Activated CD8-positive, alpha-beta memory T cell treated with anti-CD3 and anti-CD28 coated beads, Interleukin-2, amount 50 U/mL, for 4 hours (primary cell): ENCODE data around the gene CNTNAP5.
"Not testable (repeated sequence)": the region's sequence is repeated elsewhere in the genome, so short reads cannot be mapped to it uniquely, and the experiment has no call there.

ENCODE experiments used
- DNase-seq: peaks from one replicate; pipeline ENCODE4 v3.0.0-alpha.2; 2020

CNTNAP5 gene

DNA sequence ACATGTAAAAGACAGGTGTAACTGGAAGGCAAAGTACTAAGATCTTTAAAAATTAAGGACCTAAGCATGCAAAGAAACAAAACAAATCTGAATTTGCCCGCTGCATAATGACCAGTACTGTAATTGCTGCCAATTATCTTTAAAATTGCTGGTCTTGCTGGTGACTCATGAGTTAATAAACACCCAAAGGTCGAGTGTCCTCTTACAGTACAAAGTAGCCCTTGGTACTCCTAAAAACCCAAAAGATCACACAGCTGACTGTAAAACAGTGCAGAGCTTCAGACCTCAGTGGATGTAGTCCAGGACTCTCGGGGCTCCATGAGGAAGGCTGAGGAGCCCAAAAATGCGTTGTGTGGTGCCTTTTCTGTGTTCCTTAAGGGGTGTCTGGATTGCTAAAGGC, 308.7 kb downstream of the CNTNAP5 start:
- no peak for DNase-seq

GRCh38 chr2:124335058-124335457, 310.0 kb downstream of the CNTNAP5 start:
- DNase-seq = no peak

- no peak for DNase-seq
Measured at GRCh38 chr2:124339709-124340108, 314.6 kb downstream of the CNTNAP5 start.

DNA sequence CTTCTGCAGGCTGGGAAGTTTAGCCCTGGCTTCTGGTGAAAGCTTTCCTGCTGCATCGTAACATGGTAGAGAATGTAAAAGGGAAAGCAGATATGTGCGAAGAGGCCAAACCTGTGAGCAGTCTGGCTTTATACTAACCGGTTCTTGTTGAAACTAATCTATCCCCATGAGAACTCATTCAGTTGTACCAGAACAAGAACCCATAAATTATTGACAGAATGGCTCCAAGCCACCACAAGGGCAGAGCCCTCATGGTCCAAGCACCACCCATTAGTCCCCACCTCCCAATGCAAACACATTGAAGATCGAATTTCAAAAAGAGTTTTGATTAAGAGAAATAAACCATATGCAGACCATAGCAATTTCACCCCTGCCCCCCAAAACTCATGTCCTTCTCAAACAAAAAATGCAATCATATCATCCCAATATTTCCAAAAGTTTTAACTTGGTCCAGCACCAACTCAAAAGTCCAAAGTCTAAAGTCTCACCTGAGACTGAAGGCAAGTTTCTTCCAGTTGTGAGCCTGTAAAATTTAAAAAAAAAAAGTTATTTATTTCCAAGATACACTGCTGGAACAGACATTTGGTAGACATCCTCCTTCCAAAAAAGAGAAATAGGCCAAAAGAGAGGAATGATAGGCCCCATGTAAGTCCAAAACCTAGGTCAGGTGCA, 318.9 kb downstream of the CNTNAP5 start:
- no peak for DNase-seq

DNA sequence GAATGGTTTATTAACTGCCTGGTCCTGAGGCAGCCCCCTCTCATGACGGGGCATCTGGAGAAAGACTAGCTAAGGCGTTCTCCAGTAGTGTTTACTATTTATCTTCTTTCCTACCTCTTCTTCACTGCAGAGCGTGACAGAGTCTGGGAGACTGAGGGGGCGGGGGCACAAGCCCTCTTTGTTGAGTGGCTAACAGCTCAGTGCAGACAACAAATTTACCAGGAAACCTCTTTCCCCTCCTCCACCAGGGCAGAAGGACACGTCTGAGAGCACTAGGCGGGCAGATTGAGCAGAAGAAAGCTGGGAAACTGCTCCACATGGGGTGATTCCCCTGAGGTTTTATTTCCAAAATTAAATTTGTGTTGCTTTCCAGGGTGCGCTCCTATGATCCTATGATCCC, 322.1 kb downstream of the CNTNAP5 start:
- no peak for DNase-seq

- DNase-seq = no peak
Measured at GRCh38 chr2:124353656-124354055, 328.6 kb downstream of the CNTNAP5 start.

- no peak for DNase-seq
Measured at GRCh38 chr2:124354466-124354865, 329.4 kb downstream of the CNTNAP5 start.

- not testable (repeated sequence) for DNase-seq
Measured at GRCh38 chr2:124361966-124362365, 336.9 kb downstream of the CNTNAP5 start.

DNA sequence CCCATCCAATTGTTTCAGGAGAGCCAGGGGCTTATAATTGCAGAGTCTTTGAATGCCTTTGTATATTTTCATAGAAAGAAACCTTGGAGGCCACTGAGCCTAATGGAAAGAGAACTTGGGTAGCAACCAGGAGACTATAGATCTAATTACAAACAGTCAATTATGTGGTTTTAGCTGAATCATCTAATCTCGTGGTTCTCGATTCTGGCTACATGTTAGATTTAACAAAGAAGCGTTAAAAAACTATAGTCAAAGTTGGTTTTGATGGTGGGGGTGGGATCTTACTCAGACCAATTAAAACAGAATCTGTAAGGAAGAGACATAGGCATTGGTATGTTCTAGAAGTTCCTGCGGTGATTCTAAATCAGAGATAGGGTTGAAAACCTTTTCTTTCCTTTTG, 344.1 kb downstream of the CNTNAP5 start:
- no peak for DNase-seq

- no peak for DNase-seq
Measured at GRCh38 chr2:124380221-124380749, 355.2 kb downstream of the CNTNAP5 start.

DNA sequence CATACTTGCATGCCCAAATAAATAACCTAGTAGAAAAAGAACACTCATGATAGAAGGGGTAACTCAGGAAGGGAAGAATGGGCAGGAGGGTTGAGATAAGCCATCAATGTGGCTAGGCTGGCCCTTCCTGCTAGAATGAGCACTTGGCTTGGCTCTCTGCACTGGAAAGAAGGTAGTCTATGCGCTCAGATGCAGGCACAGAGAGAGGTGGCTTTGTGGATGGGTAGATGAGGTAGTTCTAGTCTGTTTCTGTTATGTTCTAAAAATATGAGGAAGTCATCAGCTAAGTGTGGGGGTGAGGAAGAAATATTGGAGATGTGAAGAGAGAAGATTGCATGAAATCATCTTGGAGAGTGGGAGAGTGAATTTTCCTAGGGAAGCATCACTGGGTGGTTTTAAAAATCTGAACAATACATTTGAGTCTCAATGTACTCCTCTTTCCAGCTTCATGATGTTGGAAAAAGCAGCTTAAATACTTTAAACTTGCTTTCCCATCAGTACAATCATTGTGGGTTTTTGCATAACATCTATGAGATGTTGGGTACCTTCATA, 357.1 kb downstream of the CNTNAP5 start:
- no peak for DNase-seq

DNA sequence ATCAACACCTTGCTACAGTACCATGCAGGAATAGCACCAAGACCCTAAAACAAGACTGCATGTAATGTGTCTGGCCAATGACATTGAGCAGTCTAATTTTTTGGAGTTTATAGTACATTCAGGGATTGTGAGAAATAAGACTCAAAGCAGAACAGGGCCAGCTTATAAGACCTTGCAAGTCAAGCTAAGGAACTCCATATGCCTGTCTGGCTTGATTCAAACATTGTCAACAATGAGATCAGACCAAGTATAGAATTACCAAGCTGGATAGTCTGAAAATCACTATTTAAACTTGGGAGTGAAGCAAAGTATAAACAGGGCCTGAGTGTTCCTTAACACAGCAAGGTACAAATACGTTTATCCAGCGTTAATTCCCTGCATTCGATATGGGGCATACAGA, 370.9 kb downstream of the CNTNAP5 start:
- no peak for DNase-seq

GRCh38 chr2:124402274-124402673, 377.2 kb downstream of the CNTNAP5 start:
- DNase-seq = no peak

DNA sequence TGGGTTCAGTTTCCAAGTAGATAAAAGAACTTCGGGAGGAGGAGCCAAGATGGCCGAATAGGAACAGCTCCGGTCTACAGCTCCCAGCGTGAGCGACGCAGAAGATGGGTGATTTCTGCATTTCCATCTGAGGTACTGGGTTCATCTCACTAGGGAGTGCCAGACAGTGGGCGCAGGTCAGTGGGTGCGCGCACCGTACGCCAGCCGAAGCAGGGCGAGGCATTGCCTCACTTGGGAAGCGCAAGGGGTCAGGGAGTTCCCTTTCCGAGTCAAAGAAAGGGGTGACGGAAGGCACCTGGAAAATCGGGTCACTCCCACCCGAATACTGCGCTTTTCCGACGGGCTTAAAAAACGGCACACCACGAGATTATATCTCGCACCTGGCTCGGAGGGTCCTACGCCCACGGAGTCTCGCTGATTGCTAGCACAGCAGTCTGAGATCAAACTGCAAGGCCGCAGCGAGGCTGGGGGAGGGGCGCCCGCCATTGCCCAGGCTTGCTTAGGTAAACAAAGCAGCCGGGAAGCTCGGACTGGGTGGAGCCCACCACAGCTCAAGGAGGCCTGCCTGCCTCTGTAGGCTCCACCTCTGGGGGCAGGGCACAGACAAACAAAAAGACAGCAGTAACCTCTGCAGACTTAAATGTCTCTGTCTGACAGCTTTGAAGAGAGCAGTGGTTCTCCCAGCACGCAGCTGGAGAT, 382.9 kb downstream of the CNTNAP5 start:
- DNase-seq = not testable (repeated sequence)

DNA sequence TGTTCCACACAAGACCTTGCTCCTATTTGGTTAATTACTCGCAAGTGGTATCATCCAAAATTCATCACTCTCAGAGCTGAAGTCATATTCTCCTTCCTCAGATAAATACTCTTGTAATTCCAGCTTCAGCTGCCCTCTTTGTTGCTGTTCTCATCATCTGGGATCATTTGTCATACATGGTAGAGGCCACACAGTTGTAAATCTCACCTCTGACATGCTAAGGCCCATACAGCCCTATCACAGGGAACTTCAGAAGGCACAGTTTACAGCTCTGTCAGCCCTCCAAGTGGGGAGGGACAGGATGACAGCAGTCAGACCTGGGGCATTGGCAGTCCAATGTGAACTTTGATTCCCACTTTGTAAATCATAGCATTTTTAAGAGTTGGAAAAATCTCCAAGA, 399.0 kb downstream of the CNTNAP5 start:
- DNase-seq = no peak

DNA sequence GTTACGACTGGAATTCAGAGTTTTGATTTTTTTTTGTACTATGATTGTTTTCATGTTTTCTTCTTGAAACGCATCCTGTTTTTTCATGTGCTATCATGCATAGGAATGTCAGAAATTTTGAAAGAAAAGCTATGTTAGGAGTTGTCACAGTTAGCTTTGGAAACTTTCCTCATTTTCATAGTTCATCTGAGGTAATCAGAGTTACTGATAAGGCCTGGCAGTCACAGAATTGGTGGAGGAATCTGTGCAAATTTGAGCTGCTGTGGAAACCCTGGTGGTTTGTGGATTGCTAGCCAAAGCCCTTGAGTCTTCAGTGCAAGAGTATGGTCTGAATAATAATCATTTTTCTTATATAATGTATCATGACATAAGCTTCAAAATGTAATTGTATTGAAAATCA, 401.0 kb downstream of the CNTNAP5 start:
- DNase-seq = no peak

GRCh38 chr2:124426625-124427024, 401.5 kb downstream of the CNTNAP5 start:
- no peak for DNase-seq

DNA sequence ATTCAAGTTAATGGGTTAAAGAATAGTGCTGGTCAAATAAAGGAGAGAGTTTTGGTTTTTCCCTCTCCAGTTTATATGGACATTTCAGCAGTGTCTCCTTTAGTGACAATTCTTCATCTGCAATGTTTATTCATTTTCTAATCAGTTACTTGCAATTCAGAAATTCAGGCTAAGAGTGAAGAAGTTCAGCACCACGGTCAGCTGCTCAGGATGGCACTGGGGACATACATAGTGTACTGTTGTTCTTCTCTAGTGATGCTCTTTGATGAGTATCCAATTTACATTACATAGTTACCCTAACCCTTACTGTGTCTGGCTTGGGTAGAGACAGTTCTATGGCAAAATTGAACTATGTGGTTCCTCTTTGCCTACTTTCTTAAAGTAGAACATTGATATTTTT, 412.7 kb downstream of the CNTNAP5 start:
- DNase-seq = no peak

DNA sequence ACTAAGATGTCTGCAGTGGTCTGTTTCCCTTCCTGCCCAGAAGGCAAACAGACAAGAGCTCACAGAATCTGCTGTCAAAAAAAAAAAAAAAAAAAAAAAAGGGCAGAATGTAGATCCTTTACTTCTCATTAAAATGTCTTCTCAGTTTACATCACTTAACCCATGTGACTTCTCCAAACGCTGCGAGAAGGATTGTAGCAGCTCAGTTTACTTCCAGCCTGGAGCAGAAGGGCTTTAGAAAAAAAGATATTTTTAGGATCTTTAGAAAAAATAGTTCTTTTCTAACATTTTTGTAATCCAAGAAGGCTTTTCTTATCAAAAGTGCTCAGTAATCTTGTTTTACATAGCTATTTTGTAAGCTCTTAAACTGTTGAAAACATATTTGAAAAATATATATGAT, 425.4 kb downstream of the CNTNAP5 start:
- DNase-seq = no peak

DNA sequence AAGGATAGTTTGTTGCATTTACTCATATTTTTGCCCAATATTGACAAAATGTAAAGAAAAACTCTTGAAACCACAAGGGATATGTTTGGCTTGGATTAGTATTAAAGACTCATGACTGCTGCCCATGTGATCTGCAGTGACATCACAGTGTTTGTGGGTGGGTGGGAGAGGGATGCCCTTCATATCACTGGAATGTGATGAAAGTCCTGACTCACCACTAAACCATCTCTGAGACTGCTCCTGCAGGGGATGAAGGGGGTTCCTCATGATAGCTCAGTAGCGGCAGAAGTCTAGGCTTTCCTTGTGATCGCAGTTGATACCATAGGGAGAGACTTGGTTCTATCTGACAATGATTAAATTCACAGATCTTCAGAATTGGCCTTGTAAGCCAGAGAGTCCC, 451.2 kb downstream of the CNTNAP5 start:
- DNase-seq = no peak

DNA sequence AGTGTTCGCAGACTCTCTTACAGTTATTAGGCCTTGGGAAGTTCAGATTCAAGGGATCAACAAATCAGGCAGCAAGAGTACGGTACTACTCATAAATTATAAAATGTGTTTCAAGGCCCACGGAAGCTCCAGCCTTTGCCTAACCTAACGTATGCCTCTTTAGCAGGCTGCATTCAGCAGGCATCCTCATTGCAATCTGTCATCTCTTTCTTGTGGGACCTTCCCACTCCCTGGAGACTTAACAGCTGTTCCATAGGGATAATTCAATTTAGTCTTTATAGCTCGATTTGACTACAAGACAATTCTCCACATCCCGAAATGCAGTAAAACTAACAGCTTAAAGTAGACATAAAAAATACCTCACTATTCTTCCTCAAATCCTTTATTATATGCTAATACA, 453.7 kb downstream of the CNTNAP5 start:
- DNase-seq = no peak

DNA sequence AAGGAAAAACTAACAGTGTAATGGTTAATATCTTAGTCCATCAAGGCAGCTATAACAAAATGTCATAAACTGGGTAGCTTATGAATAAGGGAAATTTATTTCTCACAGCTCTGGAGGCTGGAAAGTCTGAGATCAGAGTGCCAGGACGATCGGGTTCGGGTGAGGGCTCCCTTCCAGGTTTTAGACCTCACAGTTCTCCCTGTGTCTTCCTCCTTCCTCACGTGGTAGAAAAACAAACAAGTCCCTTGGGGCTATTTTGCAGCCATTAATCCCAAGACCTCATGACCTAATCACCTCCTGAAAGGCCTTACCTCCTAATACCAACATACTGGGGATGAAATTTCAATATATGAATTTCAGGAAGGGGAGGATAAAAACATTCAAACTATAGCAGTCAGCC, 455.9 kb downstream of the CNTNAP5 start:
- DNase-seq = no peak

GRCh38 chr2:124482044-124482443, 457.0 kb downstream of the CNTNAP5 start:
- no peak for DNase-seq

DNA sequence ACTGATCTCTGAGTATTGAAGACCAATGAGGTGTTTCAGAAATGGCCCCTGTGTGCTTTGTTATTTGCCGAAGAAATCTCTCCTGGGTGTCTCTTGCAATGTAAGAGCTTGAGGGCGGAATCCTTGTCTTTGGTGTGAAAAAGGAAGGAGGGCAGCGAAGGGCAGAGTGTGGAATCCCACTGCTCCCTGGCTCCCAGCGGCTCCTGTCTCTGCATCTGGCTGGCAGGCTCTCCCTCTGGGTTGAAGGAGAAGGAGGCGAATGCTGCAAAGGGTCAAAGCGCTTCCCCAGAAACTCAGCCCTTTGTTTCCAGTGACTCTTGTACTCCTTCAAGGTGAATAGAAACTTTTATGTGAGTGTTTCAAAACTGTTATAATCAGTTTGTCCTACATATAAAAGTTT, 457.5 kb downstream of the CNTNAP5 start:
- DNase-seq = no peak
